DMS79 treated with DMSO at 0.1 percent for 48 hours (cell line): Measurements from ENCODE around the gene UBAC1.

Experiments
- DNase-seq: peaks from one replicate; lab custom pipeline; 2025; lab: John Stamatoyannopoulos, UW

Gene UBAC1, protein sequence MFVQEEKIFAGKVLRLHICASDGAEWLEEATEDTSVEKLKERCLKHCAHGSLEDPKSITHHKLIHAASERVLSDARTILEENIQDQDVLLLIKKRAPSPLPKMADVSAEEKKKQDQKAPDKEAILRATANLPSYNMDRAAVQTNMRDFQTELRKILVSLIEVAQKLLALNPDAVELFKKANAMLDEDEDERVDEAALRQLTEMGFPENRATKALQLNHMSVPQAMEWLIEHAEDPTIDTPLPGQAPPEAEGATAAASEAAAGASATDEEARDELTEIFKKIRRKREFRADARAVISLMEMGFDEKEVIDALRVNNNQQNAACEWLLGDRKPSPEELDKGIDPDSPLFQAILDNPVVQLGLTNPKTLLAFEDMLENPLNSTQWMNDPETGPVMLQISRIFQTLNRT

GRCh38 chr9:135961277-135961715 is at the start of gene UBAC1:
UBAC1 (minus strand) TSS chr9:135961373; CDS start chr9:135961162, 211 bp downstream.
- peak; percentile 88 for DNase-seq

GRCh38 chr9:136010615-136011361 is 49.6 kb upstream of the UBAC1 start:
- no peak for DNase-seq

- DNase-seq, result no peak
Observed at GRCh38 chr9:136010176-136010575, 49.0 kb upstream of the UBAC1 start.

DNA sequence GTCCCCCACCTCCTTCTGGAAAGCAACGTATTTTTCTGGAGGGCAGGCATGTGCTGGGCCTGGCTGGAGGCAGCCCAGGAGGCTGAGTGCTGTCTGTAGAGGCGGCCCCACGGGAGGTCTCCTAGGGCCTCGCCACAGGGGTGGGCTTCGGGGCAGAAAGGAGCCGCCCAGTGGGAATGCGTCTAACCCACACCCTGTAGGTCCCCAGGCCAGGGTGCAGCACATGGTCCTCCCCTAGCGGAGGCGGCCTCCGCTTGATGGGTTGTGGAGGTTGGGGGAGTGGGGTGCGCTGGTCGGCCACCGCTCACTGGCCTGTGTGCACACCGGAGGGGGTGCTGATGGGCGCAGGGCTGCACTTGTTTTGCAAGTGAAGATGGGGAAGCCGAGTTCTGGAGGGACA is 48.3 kb upstream of the UBAC1 start:
- DNase-seq, result no peak

DNA sequence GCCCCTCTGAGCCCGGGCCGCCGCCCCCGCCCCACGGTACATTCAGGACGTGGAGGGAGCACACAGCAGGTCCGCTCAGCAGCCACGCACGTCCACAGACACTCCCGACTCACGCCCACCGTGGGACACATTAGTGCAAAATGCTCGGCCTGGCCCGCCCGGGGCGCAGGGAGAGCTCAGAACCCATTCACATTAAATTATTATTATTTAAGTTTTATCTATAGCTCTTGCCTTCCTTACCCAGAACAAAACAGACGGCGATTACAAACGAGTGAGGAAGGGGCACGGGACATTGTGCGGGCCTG is 47.5 kb upstream of the UBAC1 start:
- no peak for DNase-seq

DNA sequence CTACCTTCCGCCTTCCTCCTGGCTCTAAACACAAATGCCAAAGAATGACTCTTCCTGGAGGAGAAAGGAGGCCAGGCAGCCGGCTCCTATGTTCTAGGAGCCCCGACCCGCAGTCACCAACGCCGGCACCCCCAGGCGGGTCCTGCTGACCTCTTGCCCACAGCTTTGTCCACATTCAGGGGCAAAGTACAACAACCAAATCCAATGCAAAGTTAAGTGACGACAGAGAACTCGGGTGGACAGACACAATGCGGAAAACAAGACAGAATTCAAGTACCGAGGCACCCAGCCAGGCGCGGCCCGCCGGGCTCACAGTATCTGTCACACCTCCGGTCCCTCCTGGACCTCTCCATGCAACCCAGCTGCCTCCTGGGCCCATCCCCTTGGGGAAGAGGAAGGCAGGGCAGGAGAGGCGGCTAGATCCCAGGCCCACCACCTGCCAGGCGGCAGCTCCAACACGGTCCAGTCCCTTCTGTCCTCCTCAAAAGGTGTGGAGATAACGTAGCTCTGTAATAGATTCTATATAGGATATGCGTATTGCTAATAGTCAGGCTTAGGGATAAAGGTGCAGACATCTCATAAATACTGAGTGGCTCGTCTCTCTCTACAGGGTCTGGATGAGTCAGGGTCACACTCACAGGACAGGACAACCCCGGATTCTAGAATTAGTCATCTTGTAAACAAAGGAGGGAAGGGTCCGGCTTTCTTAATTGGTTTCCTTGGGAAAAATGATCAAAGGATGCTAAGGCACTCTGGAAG is 46.9 kb upstream of the UBAC1 start:
- DNase-seq, result no peak

DNA sequence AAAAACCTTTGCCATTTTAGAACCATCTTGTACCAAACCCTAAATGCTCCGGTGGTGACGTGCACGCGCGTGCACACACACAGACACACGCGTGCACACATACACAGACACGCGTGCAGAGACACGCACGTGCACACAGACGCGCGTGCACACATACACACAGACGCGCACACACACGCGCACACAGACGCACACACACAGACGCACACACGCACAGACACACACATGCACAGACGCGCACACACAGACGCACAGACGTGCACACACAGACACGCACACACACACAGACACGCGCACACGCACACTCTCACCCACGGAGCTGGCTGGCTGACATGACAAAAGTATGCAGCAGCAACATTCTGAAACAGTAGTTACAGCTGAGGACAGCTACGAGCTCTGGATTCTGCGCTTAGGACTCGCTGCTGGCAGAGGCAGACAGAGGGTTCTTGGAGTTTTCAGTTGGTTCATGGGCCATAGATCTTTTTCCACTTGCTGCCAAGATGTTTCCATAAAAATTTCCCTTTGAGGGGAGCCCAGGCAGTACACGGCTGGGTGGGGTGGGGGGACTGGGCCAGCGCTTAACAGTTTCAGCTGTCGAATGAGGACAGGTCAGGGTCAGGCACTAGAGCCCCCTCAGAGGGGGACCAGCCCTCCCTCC is 46.2 kb upstream of the UBAC1 start:
- DNase-seq, result no peak

DNA sequence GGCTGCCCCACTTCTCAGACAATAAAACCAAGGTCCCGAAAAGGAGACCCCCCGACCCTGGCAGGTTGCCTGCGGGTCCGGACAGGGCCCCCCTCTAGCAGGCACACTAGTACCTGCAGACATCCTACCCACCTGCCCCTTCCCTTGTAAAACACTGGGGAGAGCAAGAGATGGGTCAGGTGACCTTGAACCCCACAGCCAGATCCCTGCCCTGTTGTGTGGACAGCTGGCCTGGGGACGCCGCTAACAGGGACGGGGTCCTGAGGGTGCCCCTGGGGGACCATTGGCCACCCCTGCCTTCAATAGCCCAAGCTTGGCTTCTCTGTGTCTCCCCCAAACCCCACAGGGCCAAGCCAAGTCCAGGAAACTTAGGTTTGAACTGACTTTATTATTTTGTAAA is 45.0 kb upstream of the UBAC1 start:
- DNase-seq, result no peak

DNA sequence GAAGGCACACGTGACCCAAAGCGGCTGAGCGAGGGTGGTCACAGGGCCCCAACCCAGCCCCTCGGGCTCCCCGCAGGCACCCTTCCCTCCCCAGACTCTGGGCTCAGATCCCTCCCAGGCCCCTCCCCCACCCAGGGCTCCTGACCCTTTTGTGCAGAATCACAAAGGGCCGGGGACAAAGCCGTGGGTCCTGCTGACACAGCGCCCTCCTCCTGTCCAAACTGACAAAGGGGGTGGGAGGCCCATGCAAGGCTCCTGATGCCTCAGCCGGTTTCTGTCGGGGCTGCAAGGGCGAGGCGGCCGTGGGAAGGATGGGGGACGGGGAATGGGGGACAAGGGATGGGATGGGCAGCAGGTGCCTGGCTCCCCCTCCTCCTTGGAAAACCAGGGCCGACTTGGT is 43.5 kb upstream of the UBAC1 start:
- no peak for DNase-seq

DNA sequence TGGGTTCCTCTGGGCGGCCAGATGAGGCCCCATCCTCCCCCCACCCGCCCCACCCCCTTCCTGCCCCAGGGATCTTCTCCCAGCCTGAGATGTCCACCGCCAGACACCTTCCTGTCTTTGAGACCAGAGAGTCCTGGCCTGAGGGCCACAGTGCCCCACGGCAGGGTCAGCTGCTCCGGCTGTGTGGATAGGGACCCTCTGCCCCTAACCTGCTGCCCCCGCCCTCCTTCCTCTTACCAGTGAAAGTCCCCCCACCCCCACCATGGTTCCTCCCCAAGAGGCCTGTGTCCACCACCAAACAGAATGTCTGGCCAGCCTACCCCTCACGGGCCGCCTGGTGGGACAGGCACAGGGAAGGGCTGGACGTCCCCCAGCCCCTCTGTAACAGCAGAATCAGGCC is 43.0 kb upstream of the UBAC1 start:
- no peak for DNase-seq

DNA sequence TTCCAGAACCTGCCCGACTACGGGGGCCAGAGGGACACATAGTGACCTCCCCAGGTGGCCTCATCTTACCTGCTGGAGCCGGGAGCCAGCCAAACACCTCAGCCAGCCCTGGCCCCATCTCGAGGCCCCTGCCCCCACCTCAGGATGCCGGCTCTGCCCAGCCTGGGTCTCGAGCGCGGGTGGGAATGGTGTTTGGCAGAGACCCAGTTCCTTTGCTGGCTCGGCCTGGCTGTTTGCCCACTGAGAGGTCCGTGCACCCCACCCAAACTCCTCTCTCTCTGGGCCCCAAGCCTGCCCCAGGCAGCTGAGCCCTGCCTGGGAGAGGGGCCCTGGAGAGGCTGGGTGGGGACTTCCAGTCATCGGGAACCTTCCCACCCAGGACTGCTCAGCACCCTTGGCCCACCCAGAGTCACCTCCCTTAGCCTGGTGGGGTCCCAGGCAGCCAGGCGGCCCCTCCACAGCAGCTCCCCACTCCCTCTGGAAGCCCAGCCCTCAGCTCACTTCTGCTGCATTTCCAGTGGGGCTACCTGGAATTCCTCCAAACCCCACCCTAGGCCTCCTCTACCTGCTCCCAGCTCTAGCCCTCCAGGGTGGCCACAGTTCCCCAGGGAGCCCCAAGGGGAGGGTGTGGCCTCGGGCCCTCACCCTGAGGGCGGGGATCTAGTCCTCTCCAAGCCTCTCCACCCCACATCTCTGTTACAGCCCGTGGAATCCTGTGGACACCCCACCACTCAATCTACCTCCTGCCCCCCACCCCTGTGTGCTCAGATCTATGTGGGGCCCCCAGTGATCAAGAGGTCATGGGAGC is 42.4 kb upstream of the UBAC1 start:
- no peak for DNase-seq

GRCh38 chr9:136002881-136003280 is 41.7 kb upstream of the UBAC1 start:
- no peak for DNase-seq

DNA sequence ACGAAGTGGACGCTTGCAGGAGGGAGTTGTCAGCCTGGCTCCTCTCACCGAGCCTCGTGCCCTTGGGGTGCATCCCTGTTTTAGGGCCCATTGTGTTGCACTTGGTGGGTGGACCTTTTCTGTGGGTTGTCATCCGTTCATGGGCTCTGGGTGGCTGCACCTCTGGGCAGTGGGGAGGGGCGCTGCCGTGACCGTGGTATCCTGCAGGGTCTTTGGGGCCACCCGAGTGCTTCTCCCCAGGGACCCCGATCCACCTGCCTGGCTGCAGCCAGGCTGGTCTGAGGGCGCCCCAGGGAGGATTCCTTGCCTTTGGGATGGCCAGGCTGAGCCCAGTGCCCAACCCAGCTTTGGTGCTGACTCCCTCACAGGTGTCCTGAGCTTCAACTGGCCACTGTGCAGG is 41.0 kb upstream of the UBAC1 start:
- DNase-seq, result no peak

DNA sequence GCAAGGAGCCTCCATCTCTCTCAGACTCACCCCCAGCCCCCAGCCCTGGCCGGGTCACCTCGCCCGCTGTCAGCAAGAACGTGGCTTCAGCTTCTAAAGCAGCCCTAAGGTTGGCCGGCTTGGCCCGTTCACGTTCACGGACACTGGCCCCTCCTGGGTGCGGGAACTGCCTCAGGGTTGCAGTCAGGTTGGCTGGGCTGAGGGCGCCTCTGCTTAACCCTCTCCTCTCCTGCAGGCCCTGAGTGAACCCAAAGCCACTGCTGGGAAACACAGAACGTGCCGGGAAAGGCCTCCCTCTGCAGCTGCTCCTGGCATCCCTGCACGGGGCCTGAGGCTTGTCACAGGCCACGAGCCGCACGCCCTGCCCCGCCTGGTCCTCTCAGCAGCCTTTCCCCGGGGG is 40.1 kb upstream of the UBAC1 start:
- no peak for DNase-seq

DNA sequence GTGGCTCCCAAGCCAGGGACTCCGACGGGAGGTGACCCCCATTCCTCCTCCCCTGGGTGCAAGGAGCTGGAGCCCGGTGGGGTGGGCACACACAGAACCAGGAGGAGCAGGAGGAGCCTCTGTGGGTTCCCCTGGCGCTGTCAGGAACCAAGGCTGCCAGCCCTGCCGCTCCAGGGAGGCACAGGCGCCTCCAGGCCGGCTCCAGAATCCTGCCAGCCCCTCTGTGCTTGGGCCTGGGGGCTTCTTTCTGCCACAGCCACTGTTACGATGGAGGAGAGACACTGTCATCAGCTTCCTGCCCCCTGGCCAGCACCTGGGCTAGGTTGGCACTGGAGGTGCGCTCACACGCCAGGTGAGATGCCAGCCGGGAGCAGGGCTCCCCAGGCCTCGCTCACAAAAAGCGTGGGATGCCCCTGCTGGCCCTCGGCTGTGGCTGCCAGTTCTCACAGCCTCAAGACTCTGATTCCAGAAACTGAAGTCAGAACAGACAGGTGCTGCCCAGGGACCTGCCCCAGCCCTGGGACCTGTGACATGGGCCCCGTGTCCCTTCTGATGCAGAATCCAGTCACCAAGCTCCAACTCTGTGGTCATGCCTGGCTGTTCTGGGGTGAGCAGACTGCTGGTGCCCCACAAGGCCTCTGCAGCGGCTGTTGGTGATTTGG is 37.4 kb upstream of the UBAC1 start:
- no peak for DNase-seq

DNA sequence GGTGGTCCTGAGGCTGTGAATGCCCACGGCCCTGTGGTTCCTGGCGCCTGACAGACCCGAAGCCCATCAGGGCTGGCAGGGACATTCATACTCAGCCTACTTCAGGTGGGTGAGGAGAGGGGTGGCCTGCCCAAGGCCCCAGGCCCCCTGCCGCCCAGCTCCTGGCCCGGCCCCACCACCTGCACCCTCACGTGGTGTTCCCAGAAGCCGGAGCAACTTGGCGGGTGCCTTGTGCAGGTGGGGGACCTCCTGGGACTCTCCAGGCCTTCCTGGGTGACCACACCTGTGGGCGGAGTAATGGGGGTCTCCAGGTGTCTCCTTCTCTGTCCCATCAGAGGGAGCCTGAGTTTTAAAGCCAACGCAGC is 36.8 kb upstream of the UBAC1 start:
- no peak for DNase-seq

DNA sequence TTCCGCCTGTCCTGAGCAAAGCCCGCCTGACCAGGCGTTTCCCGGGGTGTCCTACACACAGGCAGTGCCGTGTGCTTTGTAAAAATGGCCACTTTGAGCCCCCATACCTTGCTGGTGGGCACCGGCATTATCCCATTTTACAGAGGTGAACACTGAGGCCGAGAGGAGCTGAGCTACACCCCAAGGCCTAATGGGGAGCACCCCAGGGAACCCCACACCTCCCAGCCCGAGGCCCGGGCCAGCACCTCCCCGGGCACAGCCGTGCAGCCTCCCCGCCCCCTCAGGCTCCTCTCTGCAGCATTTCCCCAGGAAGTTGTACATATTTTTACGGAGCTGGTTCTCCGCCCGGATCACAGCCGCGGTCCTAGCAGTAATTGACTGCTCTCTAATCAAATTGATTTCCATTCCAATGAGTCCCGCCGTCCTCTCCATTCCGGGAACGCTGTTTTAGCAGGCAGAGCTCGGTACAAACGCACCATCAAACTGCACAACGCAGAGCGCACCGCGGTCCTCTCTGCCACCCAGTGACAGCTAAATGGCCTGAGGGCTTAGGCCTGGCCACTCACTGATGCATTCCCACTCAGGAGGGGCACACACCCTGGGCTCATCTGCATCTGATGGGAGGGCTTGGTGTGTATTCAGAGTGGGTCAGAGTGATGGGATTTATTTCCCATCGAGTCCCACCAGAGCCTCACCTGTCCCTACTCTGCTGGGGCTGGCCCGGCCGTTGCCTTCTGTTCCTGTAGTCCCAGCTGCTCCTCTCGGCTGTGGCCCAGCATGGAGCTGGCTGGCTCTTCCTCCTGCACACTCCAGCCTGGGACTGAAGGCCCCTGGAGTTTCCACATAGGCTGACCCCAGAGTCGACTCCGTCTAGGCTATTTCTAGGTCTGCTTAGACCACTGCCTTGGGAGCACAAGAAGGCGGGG is 36.2 kb upstream of the UBAC1 start:
- DNase-seq, result no peak

DNA sequence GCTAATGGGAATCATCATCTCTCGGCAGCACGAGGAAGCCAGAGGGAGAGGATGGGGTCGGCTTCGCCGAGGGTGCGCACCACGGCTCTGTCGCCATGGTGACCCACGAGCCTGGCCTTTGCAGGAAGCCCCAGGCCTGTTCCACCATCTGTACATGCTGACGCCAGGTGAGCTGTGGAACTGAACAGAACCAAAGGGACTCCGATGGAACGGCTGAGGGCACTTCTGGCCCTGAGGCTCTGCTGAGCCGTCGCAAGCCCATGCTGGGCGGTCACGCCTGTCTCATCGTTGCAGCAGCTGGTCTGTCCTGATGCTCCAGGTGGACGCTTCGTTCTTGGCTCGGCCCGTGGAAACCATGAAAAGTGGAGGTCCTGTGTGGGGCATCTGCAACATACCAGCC is 34.6 kb upstream of the UBAC1 start:
- DNase-seq, result no peak

DNA sequence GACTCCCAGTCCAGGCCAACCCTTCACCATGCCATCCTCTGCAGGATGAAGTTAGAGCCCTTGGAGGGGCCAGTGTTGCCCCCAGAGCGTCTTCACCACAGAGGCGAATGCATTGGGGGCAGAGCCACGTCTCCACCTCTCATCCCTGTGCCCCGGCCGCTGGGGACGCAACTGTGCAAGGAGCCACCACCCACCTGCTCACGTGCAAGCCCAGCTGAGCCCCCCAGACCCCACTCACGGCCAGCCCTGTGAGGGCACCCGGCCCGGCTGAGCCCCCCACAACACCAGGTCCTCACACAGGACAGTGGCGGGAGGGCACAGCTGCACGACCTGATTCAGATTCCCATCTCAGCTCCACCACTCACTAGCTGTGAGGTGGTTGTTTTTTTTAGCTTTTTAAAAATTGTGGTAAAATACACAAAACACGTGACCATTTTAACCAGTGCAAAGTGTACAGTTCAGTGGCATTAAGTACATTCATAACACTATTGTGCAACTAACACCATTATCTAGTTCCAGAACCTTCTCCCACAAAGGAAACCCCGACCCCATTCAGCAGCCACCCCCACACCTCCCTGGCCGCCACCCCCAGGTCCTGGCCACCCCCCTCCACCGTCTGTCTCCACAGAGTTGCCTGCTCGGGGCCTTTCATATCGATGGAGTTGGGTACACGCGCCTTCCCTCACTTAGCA is 33.5 kb upstream of the UBAC1 start:
- no peak for DNase-seq
